Frontal cortex (tissue), 4 donors: ENCODE results near the gene ABR. TPM values are rescaled to one million over a fixed set of nuclear protein-coding genes. Genes with fewer than 3 reads are reported as not detected.

Experiments used
- DNase-seq, 2 donors: peaks; one replicate each; pipeline ENCODE4 v3.0.0; 2012; ENCODE audit warnings: low spot score in 2 of 2
- FAIRE-seq: peaks from 2 replicates; lab custom pipeline; 2012; peaks lifted over from hg19 to GRCh38; lab: Jason Lieb, UNC
- total RNA-seq: library from RNA; depleted of rRNA; stranded (reverse); fragments of >200 nt; gene quantifications from one replicate; pipeline ENCODE4 v1.2.3, GENCODE V29; 2014
- donor health status: control.
- donor health status: control.
- donor health status: control.

Gene ABR
- total RNA-seq, 1 donor from 2014 or later = 123 TPM

DNA sequence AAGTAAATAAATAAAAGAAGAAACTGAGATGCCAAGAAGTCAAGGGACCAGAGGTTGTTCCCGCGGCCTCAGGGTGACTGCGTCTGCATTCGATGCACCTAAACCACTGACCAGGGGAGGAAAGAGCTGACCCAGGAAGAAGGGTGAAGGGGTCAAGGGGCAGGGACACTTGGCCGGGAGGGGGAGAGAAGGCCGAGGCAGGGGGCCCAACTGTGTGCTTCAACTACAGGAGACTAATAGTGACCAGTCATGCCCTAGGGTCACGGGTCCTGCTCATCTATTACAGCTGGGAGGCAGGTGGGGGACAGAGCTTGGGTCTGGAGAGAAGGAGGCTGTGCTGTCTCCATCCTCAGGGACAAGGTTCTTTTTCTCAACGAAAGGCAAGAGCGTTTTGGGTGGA, 138.0 kb downstream of the ABR start:
- DNase-seq = no peak
- no peak for FAIRE-seq

DNA sequence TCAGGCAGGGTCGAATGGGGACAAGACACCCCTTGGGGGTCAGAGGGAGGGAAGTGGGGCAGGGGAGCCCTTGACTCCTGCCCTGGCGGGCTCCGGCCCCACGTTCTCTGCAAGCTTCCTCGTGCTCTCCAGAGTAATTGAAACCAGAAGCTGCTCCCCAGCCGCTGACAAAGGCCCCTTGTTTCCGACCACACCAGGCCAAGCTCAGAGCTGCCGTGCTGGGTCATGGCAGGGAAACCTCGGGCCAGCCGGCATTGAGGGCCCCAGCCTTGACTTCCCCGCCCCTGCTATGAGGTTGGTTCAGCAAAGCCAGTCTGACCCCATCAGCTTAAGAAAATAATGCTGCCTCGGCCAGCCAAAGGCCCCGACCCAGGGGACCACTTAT, 139.6 kb downstream of the ABR start:
- no peak for FAIRE-seq
- DNase-seq = no peak

DNA sequence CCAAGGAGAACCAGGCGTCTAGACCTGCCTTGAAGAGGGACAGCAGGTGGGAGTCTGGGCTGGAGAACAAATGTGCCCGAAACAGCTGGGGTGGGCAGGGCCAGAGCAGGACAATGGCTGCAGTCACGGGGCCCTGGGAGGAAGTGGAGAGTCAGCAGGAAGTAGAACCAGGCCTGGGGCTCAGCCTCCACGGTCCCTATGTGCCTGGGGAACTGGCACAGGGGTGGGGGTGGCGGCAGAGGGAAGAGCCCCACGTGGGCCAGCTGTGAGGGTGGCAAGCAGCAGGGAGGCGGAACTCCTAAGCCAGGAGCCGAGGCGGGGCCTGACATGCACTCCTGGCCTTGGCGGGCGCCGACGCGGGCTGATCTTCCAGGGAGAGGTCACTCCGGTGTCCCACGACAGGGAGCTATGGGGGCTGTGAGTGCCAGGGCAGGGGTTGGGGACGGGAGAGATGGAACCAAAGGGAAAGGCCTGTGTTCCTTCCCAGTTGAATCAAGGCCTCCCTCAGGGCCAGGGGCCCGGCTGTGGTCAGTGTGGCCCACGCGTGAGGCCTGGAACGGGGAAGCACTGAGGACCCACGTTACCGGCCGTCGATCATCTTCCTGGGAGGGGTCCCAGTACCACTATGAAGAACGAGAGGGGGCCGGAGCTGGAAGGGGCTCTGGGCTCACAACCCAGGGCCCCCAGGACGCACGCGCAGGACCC, 140.1 kb downstream of the ABR start:
- peak; percentile 62 to 76 for DNase-seq

DNA sequence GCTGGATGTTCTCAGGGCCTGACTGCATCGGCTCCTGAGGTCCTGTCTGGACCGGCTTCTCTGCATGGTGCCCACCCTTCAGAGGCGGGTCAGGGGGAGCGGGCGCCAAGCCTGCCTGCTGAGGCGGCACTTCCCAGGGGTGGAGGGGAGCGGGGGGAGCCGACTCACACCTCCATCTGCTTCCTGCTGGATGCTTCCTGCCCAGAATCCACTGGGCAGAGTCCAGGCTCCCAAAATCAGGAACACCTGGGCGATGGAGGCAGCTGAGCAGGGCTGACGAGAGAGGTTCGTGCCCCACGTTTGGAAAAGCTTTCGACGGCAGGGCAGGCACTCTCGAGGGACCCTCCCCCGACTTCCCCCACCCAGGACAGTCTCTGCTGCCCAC, 140.7 kb downstream of the ABR start:
- no peak for FAIRE-seq

More for the DNA sequence above, 140.1 kb downstream of the ABR start:
- no peak for FAIRE-seq

DNA sequence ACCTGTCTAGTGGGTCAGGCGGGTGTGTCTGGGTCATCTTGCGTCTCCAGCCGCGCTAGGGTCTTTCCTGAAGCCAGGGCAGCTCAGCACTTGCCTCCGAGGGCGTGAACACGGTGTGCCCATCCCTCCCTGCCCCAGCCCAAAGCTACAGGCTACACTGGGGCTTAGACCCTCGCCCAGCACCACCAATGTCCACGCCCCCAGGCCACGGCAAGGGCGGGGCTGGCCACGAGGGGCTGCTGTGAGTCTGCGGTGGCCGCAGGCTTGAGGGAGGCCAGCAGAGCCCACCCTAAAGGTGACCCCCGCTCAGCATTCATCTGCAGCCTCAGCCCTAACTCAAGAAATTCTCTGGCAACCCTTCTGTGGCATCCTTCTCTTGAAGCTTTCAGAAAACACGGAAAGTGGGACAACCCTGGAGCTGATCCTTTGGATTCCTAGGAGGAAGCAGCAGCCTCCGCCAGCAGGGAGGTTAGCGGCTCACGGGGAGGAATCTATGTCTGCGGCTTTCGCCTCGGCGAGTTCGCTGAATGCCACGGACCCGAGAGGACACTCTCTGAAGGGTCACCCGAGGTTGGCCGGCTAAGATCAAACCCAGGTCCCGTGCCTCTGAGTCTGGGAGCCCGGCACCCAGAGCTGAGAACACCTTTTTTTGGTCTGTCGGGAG, 141.2 kb downstream of the ABR start:
- DNase-seq = no peak
- no peak for FAIRE-seq

More for the DNA sequence above, 140.7 kb downstream of the ABR start:
- DNase-seq = no peak

DNA sequence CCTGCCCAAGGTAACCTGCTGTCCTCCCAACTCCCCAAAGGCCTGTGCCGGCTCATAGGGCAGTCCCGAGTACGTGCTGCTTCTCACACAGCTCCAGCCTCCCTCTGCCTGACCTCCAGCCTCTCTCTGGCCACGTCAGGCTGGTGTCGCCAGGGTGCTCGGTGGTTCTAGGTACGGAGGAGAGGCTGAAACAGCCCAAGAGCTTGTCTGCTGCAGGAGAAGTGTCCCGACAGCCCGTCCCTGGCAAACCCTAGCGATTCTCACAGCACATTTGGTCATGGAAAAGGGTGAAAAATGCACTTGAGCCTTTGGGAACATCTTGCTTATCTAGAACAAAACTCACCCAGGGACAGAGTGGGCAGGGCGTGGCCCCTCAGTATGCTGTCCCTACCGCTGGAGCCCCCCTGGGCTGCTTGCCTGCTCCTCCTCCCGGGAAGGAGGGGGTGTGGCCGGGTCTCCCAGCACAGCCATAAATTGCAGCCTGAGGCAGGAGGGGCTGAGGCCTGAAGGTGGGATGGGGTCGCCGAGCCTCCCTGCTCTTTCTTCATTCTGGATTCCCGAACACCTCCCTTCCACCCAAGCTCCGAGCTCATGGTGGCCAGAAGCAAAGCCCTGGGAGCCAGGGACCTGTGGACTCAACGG, 142.4 kb downstream of the ABR start:
- no peak for FAIRE-seq
- DNase-seq = no peak

DNA sequence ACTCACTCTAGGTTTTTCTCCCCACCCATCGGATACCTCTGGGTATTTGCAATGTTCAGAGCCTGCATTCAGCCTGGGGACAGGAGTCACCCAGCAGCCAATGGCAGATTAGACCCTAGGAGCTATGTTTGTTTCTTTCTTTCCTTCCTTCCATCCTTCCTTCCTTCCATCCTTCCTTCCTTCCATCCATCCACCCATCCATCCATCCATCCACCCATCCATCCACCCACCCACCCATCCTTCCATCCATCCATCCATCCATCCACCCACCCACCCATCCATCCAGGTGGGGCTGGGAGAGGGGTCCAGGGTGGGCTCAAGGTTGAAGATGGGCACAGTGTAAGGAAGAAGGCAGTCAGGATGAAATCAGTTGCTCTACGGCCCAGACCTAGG, 142.9 kb downstream of the ABR start:
- no peak for FAIRE-seq
- no peak for DNase-seq

DNA sequence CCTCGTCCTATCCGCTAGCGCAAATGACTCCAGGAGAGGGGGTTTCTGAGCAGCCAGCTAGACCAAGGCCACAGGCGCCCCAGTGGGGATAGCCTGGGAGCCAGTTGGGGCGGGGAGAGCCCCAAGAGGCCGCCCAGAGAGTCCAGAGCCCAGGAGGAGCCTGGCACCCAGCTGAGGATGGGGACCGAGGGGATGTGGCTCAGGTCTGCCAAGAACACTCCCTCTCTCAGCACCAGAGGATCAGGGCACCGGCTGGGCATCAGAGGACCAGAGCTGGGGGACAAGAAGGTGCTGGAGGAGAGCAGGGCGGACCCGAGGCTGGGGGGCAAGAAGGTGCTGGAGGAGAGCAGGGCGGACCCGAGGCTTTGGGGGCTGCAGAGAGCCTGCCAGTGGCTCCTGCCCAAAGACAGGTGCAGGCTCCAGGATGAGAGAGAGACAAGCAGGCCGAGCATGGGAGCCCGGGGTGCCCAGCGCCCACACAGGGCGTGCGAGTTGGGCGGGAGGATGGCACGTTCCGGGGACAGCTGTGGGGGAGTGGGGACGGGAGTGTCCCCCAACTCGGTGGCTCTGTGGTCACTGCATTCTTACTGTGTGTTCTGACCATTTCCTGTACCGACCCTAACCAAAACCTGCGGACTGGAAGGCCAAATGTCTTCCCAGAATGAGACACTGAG, 143.5 kb downstream of the ABR start:
- FAIRE-seq = no peak
- DNase-seq = no peak

DNA sequence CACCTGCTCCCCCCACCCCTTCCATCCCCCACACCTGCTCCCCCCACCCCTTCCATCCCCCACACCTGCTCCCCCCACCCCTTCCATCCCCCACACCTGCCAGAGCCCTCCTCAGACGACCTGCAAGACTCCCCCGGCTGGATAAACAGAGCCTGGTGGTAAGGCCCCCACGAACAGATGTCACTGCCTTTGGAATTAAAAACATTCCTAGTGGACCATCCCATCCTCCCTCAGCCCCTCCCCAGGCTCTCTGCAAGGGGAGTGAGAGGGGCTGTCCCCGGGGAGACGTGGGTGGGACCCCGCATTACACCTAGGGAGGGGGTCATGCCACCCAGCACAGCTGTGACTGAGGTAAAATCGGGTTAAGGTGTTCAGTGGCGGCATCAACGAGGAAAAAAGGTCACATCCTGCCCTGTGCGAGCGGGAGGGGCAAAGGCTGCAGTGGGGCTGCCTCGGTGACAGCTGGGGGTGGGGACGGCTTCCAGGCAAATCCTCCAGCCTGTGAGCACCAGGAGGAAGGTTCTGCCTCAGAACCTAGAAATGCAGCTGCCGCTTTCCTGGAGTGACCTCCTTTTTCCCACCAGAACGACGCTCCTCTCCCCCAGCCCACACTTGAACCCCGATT, 144.1 kb downstream of the ABR start:
- no peak for DNase-seq
- no peak for FAIRE-seq

DNA sequence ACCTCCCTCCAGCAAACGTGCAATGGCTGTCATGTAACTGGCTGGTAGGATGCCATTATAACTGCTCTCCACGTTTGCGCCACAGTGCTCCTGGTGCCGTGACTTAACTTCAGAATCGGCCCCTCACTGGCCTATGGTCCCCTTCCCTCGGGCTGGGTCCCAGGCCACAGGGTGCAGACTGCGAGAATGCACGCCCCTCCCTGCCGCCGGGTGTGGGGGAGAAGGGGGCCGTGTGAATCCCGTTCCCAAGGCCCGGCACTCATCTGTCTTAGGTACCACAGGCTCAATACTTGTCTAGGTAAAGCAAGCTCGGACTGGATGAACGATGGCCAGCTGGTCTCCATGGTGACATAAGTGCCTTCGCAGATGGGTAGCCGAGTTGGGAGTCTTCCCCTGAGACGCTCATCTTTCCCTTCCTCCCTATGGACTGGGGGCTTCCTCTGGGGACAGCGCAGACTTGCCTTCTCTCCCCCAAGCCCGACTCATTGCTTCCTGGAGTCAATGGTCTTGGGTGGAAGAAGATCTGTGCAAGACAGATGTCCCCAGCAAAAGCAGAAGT, 145.1 kb downstream of the ABR start:
- no peak for FAIRE-seq
- DNase-seq = no peak

DNA sequence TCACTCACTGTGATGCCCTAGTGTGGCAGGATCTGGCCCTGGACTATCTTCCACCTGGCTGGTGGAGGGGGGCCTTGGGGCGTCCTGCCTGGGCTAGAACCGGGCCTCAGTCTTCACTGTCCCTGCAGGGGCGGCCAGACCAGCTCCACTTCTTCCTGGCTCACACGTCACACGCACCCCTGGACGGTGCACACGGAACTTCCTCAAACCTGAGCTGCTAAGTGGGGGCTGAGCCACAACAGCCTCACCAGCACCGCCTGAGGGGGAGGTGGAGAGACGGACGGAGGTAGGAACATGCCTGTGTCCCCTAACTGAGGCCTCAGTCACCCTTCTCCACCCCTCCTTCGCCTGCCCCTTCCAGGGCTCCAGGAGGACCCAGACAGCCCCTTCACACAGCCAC, 146.3 kb downstream of the ABR start:
- FAIRE-seq = no peak
- no peak for DNase-seq

DNA sequence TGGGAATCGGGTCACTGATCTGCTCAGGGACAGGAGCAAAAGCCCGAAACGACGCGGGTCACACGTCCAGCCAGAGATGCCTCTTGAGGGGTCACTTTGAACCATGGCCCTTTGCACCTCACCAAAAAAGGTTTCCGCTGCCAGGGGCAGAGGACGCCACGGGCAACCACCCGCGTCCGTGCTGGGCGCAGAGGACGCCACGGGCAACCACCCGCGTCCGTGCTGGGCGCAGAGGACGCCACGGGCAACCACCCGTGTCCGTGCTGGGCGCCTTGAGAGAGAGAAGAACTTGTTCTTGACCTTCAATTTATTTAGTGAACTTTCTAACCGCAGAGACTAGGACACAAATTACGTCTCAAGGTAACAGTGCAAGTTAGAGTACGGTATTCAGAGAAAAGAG, 147.4 kb downstream of the ABR start:
- DNase-seq = no peak
- FAIRE-seq = no peak

DNA sequence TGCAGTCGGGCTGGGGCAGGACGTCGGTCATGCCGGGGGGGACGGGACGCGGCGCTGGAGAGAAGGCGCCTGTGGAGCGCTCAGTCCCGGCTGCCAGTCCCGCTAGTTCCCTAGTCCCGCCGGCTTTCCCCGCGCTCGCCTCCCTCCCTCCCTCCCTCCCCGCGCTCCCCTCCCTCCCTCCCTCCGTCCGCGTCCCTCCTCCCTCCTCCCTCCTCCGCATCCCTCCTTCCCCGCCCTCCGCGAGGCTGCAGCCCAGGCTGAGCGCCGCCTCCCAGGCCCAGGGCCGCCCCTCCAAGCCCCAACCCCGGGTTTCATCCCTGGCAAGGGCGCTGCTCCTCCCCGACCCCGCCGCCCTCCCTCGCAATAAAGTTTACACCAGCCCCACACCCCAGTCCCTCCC, 148.1 kb downstream of the ABR start:
- DNase-seq (peak in 1 of 2 donors; percentile 57), FAIRE-seq (no peak)

DNA sequence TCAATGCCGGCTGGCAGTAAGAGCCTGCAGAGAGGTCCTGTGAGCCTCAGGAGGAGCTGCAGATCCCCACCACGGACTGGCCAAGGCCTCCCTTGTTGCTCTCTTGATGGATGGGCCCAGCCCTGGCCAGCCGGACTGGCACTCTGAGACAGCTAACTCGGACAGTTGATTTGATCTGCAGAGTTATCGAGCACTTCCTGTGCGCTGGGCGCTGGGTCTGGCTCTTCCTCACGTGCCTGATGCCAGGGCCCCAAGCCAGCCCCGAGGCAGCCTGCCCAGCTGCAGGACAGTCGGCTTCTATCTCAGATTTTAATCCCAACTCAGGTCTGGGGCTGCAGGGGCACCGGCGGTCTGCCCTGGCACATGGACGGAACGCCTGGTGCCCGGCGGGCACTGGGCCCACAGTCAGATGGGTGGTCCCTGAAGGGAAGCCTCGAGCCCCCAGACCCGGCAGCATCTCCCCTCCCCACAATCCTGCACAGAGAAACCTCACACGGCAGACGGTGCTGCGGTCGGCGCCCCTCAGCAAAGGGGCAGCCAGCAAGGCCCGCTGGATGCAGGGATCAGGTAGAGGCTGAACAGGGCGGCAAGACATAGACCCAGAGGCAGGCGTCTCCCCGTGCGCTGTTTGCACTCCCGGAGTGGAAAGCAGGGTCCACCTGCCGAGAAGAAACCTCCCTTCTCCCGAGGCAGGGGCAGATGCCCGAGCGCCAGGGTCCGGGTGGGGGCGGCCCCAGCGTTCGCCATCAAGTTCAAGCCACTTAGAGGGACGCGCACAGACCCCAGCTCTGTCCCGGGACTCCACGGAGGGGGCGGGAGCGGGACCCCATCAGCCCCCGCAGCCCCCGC, 148.9 kb downstream of the ABR start:
- no peak for DNase-seq
- no peak for FAIRE-seq

DNA sequence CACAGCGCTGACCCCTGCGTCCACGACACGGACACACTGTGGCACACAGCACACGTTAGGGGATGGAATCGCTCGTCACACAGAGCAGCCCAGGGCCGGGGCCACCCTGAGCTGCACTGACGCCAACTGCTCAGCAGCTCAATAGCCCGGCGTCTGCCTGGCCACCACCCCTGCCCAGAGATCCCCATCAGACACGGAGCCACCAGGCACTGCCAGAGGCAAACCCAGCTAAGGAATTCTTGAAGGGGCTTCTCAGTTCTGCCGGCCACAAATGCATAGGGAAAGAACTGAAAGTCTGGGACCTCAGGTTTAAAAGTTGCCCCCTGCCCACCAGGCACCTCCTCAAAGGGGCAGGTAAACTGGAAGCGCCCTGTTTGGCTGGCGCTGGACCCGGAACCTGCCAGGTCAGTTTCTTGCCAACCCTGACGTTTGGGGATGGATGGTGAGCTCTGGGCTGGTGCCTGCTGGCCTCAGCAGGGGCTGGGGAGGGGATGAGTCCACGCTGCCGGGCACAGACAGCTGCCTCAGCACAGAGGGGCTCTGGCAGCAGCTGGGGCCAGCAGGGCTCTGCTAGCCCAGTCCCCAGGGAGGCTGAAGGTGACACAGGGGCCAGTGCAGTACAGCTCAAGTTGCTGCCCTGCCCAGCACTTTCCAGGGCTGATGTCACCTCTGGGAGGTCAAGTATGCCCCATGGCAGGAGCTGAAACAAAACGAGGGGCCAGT, 149.7 kb downstream of the ABR start:
- FAIRE-seq (no peak), DNase-seq (no peak)

DNA sequence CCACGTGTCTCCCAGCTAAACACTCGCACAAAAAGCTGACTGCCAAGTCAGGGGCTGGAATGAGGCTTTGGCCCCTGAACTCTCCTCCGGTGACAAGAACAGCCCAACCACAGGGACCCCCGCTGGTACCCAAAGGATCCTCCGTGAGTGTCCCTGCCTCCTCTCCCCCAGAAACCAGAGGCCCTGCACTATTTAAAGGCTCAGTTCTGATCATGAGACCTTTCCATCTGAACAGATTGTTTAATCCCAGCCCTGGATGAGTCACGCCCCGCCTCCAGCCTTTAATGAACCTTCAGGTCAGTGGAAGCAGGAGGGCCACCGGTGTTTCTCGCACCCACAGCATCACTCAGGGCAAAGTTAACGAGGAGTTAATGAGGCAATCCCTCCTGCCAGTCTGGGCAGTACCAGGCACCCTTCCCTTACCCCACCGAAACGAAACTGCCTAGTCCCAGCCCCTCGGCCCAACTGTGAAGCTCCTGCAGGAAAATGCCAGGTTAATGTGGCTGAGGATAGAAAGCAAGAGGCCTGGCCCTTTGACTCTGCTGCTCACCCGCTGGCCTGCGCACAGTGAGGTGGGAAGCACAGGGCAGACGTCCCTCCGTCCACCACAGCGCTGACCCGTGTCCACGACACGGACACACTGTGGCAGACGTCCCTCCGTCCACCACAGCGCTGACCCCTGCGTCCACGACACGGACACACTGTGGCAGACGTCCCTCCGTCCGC, 150.4 kb downstream of the ABR start:
- DNase-seq (no peak), FAIRE-seq (no peak)

DNA sequence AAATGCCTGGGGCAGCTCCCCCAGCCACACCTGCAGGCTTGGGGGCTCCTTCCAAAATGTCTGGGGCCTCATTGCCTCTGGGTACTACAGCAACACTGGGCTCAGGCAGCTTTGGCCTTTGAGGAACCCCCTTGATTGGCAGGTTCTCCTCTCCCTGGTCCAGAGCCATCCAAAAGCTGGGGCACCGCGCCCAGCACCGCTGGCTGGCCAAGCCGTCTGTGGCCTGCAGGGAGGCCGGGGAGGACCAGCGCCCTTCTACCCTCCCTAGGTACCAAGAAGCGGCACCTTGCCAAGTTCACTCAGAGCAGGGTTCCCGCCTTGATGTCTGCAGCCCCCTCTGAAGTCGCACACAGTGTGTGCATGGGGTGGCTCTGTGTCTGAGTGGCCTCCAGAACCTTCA, 152.7 kb downstream of the ABR start:
- FAIRE-seq (no peak), DNase-seq (no peak)

DNA sequence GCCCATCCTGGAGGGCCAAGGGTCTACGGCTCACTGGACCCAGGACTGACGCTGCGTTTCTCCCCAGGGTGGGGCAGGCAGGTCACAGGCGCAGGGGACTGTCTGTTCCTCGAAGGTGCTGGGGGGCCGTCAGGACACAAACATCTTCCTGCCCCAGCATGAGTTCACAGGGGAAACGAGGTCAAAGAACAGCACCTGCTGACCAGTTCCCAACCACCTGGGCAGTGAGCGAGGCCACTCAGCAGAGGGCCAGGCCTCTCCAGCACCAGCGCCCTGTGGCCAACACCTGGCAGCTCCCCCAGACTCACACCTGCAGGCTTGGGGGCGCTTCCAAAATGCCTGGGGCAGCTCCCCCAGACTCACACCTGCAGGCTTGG, 153.2 kb downstream of the ABR start:
- FAIRE-seq = no peak

More for the DNA sequence above, 153.2 kb downstream of the ABR start:
- DNase-seq = no peak
